ENCODE results near the gene CLP1.

DNA sequence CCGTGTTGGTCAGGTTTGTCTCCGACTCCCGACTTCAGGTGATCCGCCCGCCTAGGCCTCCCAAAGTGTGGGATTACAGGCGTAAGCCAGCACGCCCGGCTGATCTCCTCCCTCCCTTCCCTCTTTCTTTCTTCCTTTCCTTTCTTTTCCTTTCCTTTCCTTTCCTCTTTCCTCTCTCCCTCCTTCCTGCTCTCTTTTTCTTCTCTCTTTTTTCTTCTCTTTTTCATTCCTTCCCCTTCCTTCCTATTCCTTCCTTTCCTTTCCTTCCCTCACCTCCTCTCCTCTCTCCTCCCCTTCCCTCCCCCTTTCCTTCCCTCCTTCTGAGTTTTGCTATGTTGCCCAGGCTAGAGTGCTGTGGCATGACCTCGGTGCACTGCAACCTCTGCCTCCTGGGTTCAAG lies 6.4 kb downstream of the CLP1 start:
- no peak for TF ChIP-seq EZH2phosphoT487 (IDR thresholded peaks at IDR 0.05; ENCODE audit: insufficient read depth, low read depth)
- no peak for TF ChIP-seq EZH2 (IDR thresholded peaks at IDR 0.05; ENCODE audit: insufficient read depth, poor library complexity, severe bottlenecking)
